GM06990 (cell line): ENCODE measurements around the gene RAMACL.

Experiments used
- DNase-seq: peaks from one replicate; pipeline ENCODE4 v3.0.0-alpha.2; 2011; ENCODE audit not compliant: insufficient read length; ENCODE audit errors: extremely low read depth
- H3K27me3 ChIP-seq: replicated peaks from 2 replicates; pipeline ENCODE4 v1.6.0; 2011; ENCODE audit warnings: low read length; ENCODE audit not compliant: control insufficient read depth, insufficient read depth
- H3K36me3 ChIP-seq: 2 replicates; pipeline ENCODE4 v1.5.1; 2011; ENCODE audit warnings: low read length; ENCODE audit not compliant: control insufficient read depth, insufficient read depth
- H3K4me3 ChIP-seq: replicated peaks from 2 replicates; pipeline ENCODE4 v1.5.1; 2011; ENCODE audit warnings: low read depth, mild to moderate bottlenecking, control low read depth, low read length
- CTCF ChIP-seq: IDR thresholded peaks from 2 replicates; pipeline ENCODE4 v1.5.1; 2011; ENCODE audit warnings: low read length, control low read depth, mild to moderate bottlenecking, inconsistent platforms; ENCODE audit not compliant: insufficient read depth, poor library complexity, severe bottlenecking

Gene RAMACL

GRCh38 chr6:166630462-166630861, 44.0 kb upstream of the RAMACL start:
- Histone ChIP-seq H3K36me3 (no peaks in the 10 kb centered on the region), H3K27me3 (no peaks in the 10 kb centered on the region; the same call in 1 of the 2 replicates), H3K4me3 (no peak overlapping the region)
- TF ChIP-seq CTCF = no peak
- DNase-seq = no peak

GRCh38 chr6:166629628-166630027, 43.1 kb upstream of the RAMACL start:
- Histone ChIP-seq H3K4me3 (no peak overlapping the region), H3K27me3 (no peaks in the 10 kb centered on the region; the same call in 1 of the 2 replicates), H3K36me3 (no peaks in the 10 kb centered on the region)
- TF ChIP-seq CTCF = no peak
- no peak for DNase-seq

GRCh38 chr6:166627875-166628801, 41.7 kb upstream of the RAMACL start:
- DNase-seq = peak; percentile 16
- Histone ChIP-seq H3K4me3 (peak overlapping the region; percentile 70), H3K27me3 (no peaks in the 10 kb centered on the region; the same call in 1 of the 2 replicates), H3K36me3 (no peaks in the 10 kb centered on the region)
- TF ChIP-seq CTCF = no peak

- Histone ChIP-seq H3K36me3 (no peaks in the 10 kb centered on the region), H3K4me3 (peak within 1 kb of the TSS; percentile 71), H3K27me3 (no peaks in the 10 kb centered on the region; the same call in 1 of the 2 replicates)
- peak; percentile 3 for TF ChIP-seq CTCF
- peak; percentile 99 for DNase-seq
These were observed 40.8 kb upstream of the RAMACL start, which contains the start of gene RPS6KA2 for GRCh38 chr6:166627033-166627874. RPS6KA2 (minus strand) TSS chr6:166627251; CDS start chr6:166627019, 232 bp downstream.

GRCh38 chr6:166626177-166627032, 39.9 kb upstream of the RAMACL start:
- no peak for DNase-seq
- no peak for TF ChIP-seq CTCF

More at GRCh38 chr6:166626177-166627032, 39.9 kb upstream of the RAMACL start:
- Histone ChIP-seq H3K27me3 (no peaks in the 10 kb centered on the region; the same call in 1 of the 2 replicates), H3K36me3 (no peaks in the 10 kb centered on the region), H3K4me3 (peak overlapping the region; percentile 71)
